Stimulated activated CD4-positive, alpha-beta T cell treated with anti-CD3 and anti-CD28 coated beads, Interleukin-2, amount 100 ng/mL, for 4 hours (primary cell): ENCODE results near the gene PEX7.
"Not testable (repeated sequence)": the region's sequence is repeated elsewhere in the genome, so short reads cannot be mapped to it uniquely, and the experiment has no call there.

Source experiments
- DNase-seq: peaks from one replicate; pipeline ENCODE4 v3.0.0-alpha.2; 2020; ENCODE audit warnings: low read depth

PEX7 gene

DNA sequence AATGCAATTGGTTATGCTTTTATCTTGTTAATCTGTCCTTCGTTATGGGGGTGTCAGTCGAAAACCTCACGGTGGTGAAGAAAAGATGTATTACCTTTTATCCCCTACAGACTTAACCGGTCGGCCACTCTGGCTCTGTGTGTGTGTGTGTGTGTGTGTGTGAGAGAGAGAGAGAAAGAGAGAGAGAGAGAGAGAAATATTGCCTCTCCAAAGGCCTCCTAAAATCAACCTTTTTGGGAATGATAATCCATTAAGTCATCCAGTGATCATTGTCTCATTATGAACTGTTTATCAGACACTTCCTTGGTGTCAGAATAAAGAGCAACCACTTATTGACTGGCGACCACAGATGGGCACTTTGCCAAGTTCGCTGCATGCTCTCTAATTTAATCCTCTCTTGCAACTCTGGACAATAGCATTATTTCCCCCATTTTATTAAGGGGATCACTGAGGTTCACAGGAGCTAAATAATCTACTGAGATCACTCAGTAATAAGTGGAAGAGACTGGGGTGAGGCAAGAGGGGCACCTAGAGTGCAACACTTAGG, 130.4 kb downstream of the PEX7 start:
- no peak for DNase-seq

DNA sequence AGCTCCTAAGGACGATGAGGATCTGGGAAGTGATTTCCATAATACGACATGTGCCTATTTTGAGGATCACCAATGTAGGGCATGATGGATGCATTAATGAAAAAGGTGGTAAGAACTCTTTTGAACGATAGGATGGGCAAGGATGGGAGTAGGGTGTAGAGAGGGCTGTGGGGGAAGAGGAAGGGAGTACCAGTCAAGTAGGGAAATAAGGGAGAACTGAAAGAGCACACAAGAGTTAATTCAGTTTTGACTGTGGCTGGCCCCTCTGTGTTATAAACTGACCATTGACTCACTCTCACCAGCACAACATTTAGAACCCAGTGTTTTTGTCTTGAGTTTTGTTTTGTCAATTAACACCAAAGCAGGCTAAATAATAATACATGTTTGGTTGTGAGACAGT, 132.7 kb downstream of the PEX7 start:
- no peak for DNase-seq

DNA sequence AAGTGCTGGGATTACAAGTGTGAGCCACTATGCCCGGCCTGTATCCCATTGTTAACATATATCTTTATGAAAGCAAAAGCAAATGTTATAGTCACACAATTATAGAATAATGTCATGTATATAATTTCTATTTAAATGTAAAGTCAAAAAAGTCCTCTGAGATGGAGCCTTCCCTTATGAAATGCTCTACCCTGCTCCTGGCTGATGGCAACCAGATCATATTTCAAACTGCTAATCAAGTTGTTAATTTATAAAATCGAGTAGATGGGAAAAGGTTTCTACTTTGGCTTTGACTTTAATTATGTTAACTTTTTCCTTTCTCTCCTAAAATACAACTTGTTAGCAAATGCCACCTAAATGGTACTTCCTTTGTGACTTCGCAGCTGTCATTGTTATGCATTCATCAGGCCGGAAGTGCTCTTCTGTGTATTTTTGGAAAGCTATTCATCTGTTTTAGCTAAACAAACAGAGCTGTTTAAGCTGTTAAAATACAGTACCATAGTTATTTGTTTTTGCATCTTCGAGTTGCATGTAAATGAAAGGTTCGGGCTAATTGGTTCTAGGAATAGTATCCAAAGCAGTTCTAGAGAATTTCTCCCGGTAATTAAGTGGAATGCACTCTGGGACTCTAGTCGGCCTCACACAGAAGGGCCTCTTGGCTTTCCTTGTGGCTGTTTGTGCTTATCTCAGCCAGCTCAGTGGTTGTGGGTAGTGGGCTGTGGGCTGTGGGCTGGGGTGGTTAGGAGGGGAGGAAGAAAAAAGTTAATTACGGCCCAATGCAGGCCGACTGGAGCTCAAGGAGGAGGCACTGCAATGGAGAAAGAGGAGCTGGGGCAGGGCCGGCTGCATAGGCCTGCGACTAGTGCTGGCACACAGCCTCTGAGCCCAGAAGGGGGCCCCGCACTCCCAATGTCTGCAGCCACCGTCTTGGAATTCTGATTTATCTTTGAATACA, 134.5 kb downstream of the PEX7 start:
- no peak for DNase-seq

DNA sequence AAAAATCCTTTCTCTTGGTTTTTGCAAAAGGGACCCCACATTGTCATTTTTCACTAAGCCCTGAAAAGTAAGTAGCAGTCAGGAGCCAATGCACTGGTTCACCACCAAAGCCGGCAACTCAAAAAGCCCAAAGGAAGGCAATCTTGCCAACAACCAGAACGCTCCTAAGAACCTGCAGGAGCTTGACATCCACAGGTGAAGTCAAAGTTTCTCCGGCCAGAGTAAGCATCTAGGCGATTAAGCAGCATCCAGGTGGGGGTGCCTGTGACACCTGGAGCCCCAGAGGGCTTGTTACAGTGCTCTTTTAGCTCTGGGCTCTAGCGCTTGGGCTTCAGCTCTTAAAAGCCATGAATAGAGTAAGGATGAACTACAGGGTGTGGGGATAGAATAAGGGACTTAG, 135.8 kb downstream of the PEX7 start:
- DNase-seq: no peak

DNA sequence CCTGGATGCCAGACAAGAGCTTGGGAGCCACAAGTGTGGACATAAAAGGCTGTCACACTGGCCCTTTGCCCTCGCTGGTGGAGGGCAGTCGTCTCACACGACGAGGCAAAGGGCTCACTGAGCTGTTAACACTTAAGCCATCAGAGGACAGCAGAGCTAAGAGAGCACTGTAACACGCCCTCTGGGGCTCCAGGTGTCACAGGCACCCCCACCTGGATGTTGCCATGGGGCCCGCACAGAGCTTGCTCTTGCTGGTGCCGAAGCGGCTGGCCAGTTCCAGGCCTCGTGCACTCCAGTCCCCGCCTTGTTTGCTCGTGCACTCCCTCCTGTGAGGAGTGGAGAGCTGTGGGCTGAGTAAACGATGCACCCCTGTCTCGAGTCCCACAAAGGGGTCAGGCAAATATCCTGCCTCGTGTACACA, 137.1 kb downstream of the PEX7 start:
- DNase-seq: no peak

DNA sequence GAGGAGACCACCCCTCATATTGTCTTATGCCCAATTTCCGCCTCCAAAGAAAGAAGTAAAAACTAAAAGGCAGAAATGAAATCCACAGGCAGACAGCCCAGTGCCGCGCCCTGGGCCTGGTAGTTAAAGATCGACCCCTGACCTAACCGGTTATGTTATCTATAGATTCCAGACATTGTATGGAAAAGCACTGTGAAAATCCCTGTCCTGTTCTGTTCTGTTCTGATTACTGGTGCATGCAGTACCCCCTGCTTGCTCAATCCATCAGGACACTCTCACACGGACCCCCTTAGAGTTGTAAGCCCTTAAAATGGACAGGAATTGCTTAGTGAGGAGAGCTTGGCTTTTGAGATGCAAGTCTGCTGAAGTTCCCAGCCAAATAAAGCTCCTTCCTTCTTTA, 137.5 kb downstream of the PEX7 start:
- DNase-seq: not testable (repeated sequence)

DNA sequence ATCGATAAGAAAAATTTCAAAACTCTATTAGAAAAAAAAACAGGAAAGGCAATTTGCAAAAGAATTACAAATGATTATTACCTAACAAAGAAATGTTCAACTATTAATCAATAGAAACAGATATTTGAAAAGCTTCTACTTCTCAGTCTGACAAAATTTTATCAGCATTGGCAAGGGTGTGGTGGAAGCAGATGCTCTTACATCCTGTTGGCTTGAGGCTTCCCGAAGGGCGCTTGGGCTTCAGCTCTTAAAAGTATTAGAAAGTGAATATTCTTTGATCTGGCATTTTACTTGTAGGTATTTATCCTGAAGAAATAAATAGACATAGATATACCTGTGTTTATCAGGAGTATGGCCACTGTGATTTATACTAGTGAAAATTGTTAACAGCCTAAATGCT, 138.4 kb downstream of the PEX7 start:
- no peak for DNase-seq

DNA sequence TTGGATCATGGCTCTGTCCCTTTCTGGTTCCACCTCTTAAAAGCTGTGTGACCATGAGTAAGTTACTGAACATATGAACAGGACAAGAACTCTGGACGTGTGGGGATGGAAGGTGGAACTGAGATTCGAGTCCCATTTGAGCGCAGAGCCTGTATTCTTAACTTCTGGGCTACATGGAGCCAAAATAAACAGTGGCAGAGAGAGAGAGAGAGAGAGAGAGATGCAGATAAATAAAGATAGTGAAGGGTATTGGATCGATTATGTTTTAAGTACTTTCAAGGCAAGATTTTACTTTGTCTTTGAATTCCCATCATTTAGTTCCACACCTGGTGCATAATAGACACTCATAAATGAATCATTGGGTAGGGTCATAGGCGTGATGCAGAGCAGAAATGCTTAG, 139.5 kb downstream of the PEX7 start:
- no peak for DNase-seq

DNA sequence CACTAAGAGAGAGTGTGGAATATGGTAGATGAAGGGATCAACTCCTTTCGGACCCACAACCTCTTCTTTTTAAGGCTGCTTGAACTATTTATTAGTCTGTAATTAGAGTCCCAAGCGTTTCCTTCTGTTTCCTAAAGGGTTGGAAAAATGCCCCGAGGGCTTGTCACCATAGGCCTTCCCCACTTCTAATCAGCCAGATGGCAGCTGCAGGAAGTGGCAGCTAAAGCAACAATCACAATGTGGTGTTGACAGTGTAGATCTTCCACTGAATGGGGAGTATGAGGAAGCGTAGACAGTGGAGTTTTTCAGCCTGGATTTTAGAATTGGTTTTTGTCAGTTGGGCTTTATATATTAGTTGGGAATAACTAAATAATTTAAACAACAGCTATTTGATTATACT, 140.3 kb downstream of the PEX7 start:
- no peak for DNase-seq

DNA sequence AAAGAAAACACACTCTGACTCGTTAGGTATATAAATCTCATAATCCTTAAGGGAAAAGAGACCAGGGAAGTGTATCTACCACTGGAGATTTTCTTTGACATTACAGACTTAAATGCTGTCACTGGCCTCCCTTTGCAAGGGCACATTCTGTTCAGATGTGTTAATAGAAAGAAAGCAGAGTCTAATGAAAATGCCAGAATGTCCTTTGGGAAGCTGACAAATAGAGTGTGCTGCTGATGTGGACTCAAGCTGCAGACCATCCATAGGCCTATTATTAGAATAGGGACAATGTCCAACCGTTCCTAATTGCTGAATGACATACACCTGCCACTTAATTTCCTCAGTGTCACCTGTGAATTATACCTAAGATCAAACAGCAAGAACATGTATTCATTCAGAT, 140.9 kb downstream of the PEX7 start:
- no peak for DNase-seq
